GM06990 (cell line): ENCODE data around the gene ZSCAN25.

ENCODE experiments used
- DNase-seq: peaks from one replicate; pipeline ENCODE4 v3.0.0-alpha.2; 2011; ENCODE audit not compliant: insufficient read length; ENCODE audit errors: extremely low read depth
- H3K27me3 ChIP-seq: replicated peaks from 2 replicates; pipeline ENCODE4 v1.6.0; 2011; ENCODE audit warnings: low read length; ENCODE audit not compliant: control insufficient read depth, insufficient read depth
- H3K36me3 ChIP-seq: 2 replicates; pipeline ENCODE4 v1.5.1; 2011; ENCODE audit warnings: low read length; ENCODE audit not compliant: control insufficient read depth, insufficient read depth
- H3K4me3 ChIP-seq: replicated peaks from 2 replicates; pipeline ENCODE4 v1.5.1; 2011; ENCODE audit warnings: low read depth, mild to moderate bottlenecking, control low read depth, low read length
- TF ChIP-seq, protein P1 (sequence below): IDR thresholded peaks from 2 replicates; pipeline ENCODE4 v1.5.1; 2011; ENCODE audit warnings: low read length, control low read depth, mild to moderate bottlenecking, inconsistent platforms; ENCODE audit not compliant: insufficient read depth, poor library complexity, severe bottlenecking

ZSCAN25 gene

GRCh38 chr7:99607548-99607947 is 9.2 kb upstream of the ZSCAN25 start:
- DNase-seq = no peak
- Histone ChIP-seq H3K27me3 (no peaks in the 10 kb centered on the region; the same call in 1 of the 2 replicates), H3K36me3 (no peaks in the 10 kb centered on the region), H3K4me3 (no peak overlapping the region)
- TF ChIP-seq, protein P1, sequence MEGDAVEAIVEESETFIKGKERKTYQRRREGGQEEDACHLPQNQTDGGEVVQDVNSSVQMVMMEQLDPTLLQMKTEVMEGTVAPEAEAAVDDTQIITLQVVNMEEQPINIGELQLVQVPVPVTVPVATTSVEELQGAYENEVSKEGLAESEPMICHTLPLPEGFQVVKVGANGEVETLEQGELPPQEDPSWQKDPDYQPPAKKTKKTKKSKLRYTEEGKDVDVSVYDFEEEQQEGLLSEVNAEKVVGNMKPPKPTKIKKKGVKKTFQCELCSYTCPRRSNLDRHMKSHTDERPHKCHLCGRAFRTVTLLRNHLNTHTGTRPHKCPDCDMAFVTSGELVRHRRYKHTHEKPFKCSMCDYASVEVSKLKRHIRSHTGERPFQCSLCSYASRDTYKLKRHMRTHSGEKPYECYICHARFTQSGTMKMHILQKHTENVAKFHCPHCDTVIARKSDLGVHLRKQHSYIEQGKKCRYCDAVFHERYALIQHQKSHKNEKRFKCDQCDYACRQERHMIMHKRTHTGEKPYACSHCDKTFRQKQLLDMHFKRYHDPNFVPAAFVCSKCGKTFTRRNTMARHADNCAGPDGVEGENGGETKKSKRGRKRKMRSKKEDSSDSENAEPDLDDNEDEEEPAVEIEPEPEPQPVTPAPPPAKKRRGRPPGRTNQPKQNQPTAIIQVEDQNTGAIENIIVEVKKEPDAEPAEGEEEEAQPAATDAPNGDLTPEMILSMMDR = no peak

- H3K27me3 ChIP-seq = no peaks in the 10 kb centered on the region
- TF ChIP-seq, protein P1 = no peak
- H3K4me3 ChIP-seq = no peak overlapping the region
- H3K36me3 ChIP-seq = no peaks in the 10 kb centered on the region
- DNase-seq = no peak
These were observed 2.3 kb upstream of the ZSCAN25 start for GRCh38 chr7:99614495-99614894.

GRCh38 chr7:99615989-99616358 is 772 bp upstream of the ZSCAN25 start:
- Histone ChIP-seq H3K27me3 (no peaks in the 10 kb centered on the region), H3K36me3 (peaks cover 8% of the 10 kb centered on the region), H3K4me3 (peak overlapping the region; percentile 96)
- DNase-seq = no peak
- TF ChIP-seq, protein P1 = no peak

- Histone ChIP-seq H3K36me3 (peaks cover 14% of the 10 kb centered on the region), H3K27me3 (no peaks in the 10 kb centered on the region), H3K4me3 (peak overlapping the region; percentile 96)
- TF ChIP-seq, protein P1 = no peak
- DNase-seq = no peak
These were observed 541 bp downstream of the ZSCAN25 start for GRCh38 chr7:99617192-99617781.

- TF ChIP-seq, protein P1 = no peak
- no peak for DNase-seq
- Histone ChIP-seq H3K4me3 (no peak overlapping the region), H3K27me3 (no peaks in the 10 kb centered on the region), H3K36me3 (peaks cover 15% of the 10 kb centered on the region)
These were observed 2.0 kb downstream of the ZSCAN25 start for GRCh38 chr7:99618726-99619125.
